ENCODE results near the gene PTPRE. TPM values are rescaled to one million over a fixed set of nuclear protein-coding genes. Genes with fewer than 3 reads are reported as not detected.

Gene PTPRE
- total RNA-seq, 5 donors from 2014 or later (not counting 1 experiment from before 2014, with no cell fraction given), result 23.2 to 69.2 (median 32.2) TPM

DNA sequence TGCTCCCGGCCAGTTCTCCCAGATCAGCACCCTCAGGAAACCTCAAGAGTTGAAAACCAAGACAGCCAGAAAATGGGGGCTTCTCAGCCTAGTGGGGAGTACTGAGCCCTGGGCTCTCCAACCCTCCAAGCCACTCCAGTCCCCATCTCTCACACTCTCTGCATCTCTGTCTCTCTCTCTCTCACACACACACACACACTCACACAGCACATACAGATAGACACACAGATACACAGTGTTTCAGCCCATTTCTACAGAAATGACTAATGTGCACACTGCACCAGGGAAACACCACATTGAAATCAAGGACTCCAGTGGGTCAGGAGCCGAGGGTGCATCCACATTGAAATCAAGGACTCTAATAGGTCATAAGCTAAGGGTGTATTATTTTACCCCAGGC lies 111.8 kb downstream of the PTPRE start:
- Mint-ChIP-seq H3K27ac (no peak overlapping the region), H3K4me3 (no peak overlapping the region), H3K27me3 (peaks cover 3 to 6% of the 10 kb centered on the region in 2 donors), H3K9me3 (no peaks in the 10 kb centered on the region), H3K4me1 (peaks cover 0 to 7% (median 5%) of the 10 kb centered on the region in 3 donors), H3K36me3 (no peaks in the 10 kb centered on the region)
- DNase-seq (no peak), ATAC-seq (replicated peaks in 1 of 4) (no peak)
- Histone ChIP-seq H3K36me3 (ENCODE audit: control insufficient read depth in 2 of 2, extremely low read depth in 1 of 2, insufficient read depth in 1 of 2, low read length in 1 of 2) (no peaks in the 10 kb centered on the region), H3K27ac (ENCODE audit: low read length) (no peak overlapping the region), H3K4me3 (ENCODE audit: control insufficient read depth in 1 of 2, extremely low read depth in 1 of 2, low read length in 1 of 2) (no peak overlapping the region), H3K27me3 (replicated peaks in 1 of 2; ENCODE audit: control insufficient read depth in 2 of 2, extremely low read depth in 1 of 2, insufficient read depth in 2 of 2, low read length in 1 of 2) (peaks cover 0 to 19% of the 10 kb centered on the region in 2 experiments), H3K4me1 (ENCODE audit: control insufficient read depth in 1 of 2, extremely low read depth in 1 of 2, insufficient read depth in 2 of 2, low read length in 2 of 2) (no peaks in the 10 kb centered on the region), H3K9me3 (no peaks in the 10 kb centered on the region)
- WGBS (ENCODE audit: insufficient coverage), result 80% methylated on average over 1 of the region's 2 CpGs
- ChIA-PET CTCF (interaction anchor here in 1 of 2 donors (0.6 kb wide), 1 partner anchor 29 kb away, joined by 3 read pairs; no protein-coding TSS in a partner anchor), POLR2A (no interaction called here)

- ATAC-seq (replicated peaks in 1 of 4) (no peak), DNase-seq (no peak)
- WGBS (ENCODE audit: insufficient coverage), result 87% methylated on average over 10 of the region's 19 CpGs
- Histone ChIP-seq H3K36me3 (ENCODE audit: control insufficient read depth in 2 of 2, extremely low read depth in 1 of 2, insufficient read depth in 1 of 2, low read length in 1 of 2) (no peaks in the 10 kb centered on the region), H3K9me3 (no peaks in the 10 kb centered on the region), H3K27me3 (replicated peaks in 1 of 2; ENCODE audit: control insufficient read depth in 2 of 2, extremely low read depth in 1 of 2, insufficient read depth in 2 of 2, low read length in 1 of 2) (peaks cover 0 to 16% of the 10 kb centered on the region in 2 experiments), H3K4me3 (ENCODE audit: control insufficient read depth in 1 of 2, extremely low read depth in 1 of 2, low read length in 1 of 2) (no peak overlapping the region), H3K4me1 (ENCODE audit: control insufficient read depth in 1 of 2, extremely low read depth in 1 of 2, insufficient read depth in 2 of 2, low read length in 2 of 2) (no peaks in the 10 kb centered on the region), H3K27ac (ENCODE audit: low read length) (no peak overlapping the region)
- H3K4me3 Mint-ChIP-seq, result no peak overlapping the region
- H3K27me3 Mint-ChIP-seq, result no peaks in the 10 kb centered on the region
- no peak overlapping the region for H3K27ac Mint-ChIP-seq
- CTCF ChIA-PET, result interaction anchor here in 1 of 2 donors (0.6 kb wide), 1 partner anchor 114 kb away, joined by 3 read pairs; no protein-coding TSS in a partner anchor
- POLR2A ChIA-PET, result no interaction called here
- peaks cover 0 to 13% (median 7%) of the 10 kb centered on the region in 3 donors for H3K4me1 Mint-ChIP-seq
- no peaks in the 10 kb centered on the region for H3K9me3 Mint-ChIP-seq
- H3K36me3 Mint-ChIP-seq, result no peaks in the 10 kb centered on the region
These were observed 115.6 kb downstream of the PTPRE start for GRCh38 chr10:128022261-128023196.

DNA sequence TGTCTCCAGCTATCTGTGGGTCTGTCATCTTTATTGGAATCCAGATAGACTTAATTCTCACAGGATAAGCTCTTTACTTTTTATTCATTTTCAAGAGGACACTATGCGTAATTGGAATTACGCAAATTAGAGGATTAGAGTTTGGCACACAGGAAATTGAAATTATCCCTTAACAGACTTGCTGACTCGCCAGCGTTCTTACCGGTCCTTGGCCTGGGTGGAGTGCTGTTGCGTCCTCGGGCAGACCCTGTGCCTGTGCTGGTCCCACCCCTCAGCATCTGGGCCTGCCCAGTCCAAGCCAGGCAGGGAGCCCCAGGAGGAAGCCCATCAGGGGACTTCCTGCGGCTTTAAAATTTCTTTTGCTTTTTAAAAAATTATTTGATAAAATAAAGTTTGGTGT lies 117.5 kb downstream of the PTPRE start:
- H3K9me3 ChIP-seq, result no peaks in the 10 kb centered on the region
- ChIA-PET POLR2A (no interaction called here), CTCF (interaction anchor here in 1 of 2 donors (0.7 kb wide), 1 partner anchor 45 kb away, joined by 3 read pairs; no protein-coding TSS in a partner anchor)
- H3K9me3 Mint-ChIP-seq, result no peaks in the 10 kb centered on the region
- 72% methylated on average over 5 of the region's 8 CpGs for WGBS (ENCODE audit: insufficient coverage)
- H3K4me3 Mint-ChIP-seq, result no peak overlapping the region
- no peaks in the 10 kb centered on the region for H3K27me3 Mint-ChIP-seq
- no peak overlapping the region for H3K4me3 ChIP-seq (ENCODE audit: control insufficient read depth in 1 of 2, extremely low read depth in 1 of 2, low read length in 1 of 2)
- no peaks in the 10 kb centered on the region for H3K36me3 Mint-ChIP-seq
- peaks cover 0 to 7% (median 2%) of the 10 kb centered on the region in 3 donors for H3K4me1 Mint-ChIP-seq
- no peaks in the 10 kb centered on the region for H3K4me1 ChIP-seq (ENCODE audit: control insufficient read depth in 1 of 2, extremely low read depth in 1 of 2, insufficient read depth in 2 of 2, low read length in 2 of 2)
- DNase-seq (no peak), ATAC-seq (replicated peaks in 1 of 4) (no peak)
- H3K27ac ChIP-seq (ENCODE audit: low read length), result no peak overlapping the region
- no peak overlapping the region for H3K27ac Mint-ChIP-seq
- H3K27me3 ChIP-seq (replicated peaks in 1 of 2; ENCODE audit: control insufficient read depth in 2 of 2, extremely low read depth in 1 of 2, insufficient read depth in 2 of 2, low read length in 1 of 2), result peaks cover 0 to 18% of the 10 kb centered on the region in 2 experiments
- no peaks in the 10 kb centered on the region for H3K36me3 ChIP-seq (ENCODE audit: control insufficient read depth in 2 of 2, extremely low read depth in 1 of 2, insufficient read depth in 1 of 2, low read length in 1 of 2)

- H3K4me1 Mint-ChIP-seq, result peaks cover 0 to 7% (median 2%) of the 10 kb centered on the region in 3 donors
- H3K36me3 Mint-ChIP-seq, result no peaks in the 10 kb centered on the region
- Histone ChIP-seq H3K4me1 (ENCODE audit: control insufficient read depth in 1 of 2, extremely low read depth in 1 of 2, insufficient read depth in 2 of 2, low read length in 2 of 2) (no peaks in the 10 kb centered on the region), H3K4me3 (ENCODE audit: control insufficient read depth in 1 of 2, extremely low read depth in 1 of 2, low read length in 1 of 2) (no peak overlapping the region), H3K36me3 (ENCODE audit: control insufficient read depth in 2 of 2, extremely low read depth in 1 of 2, insufficient read depth in 1 of 2, low read length in 1 of 2) (no peaks in the 10 kb centered on the region), H3K9me3 (no peaks in the 10 kb centered on the region), H3K27me3 (replicated peaks in 1 of 2; ENCODE audit: control insufficient read depth in 2 of 2, extremely low read depth in 1 of 2, insufficient read depth in 2 of 2, low read length in 1 of 2) (peaks cover 0 to 18% of the 10 kb centered on the region in 2 experiments), H3K27ac (ENCODE audit: low read length) (no peak overlapping the region)
- ATAC-seq (replicated peaks in 1 of 4), result no peak
- H3K4me3 Mint-ChIP-seq, result no peak overlapping the region
- no peaks in the 10 kb centered on the region for H3K27me3 Mint-ChIP-seq
- CTCF ChIA-PET, result no interaction called here
- no peak overlapping the region for H3K27ac Mint-ChIP-seq
- POLR2A ChIA-PET, result no interaction called here
- no peak for DNase-seq
- WGBS (ENCODE audit: insufficient coverage), result 100% methylated on average over 2 of the region's 8 CpGs
- no peaks in the 10 kb centered on the region for H3K9me3 Mint-ChIP-seq
These were observed 118.5 kb downstream of the PTPRE start for GRCh38 chr10:128025437-128025836.

GRCh38 chr10:128025951-128026350 lies 119.0 kb downstream of the PTPRE start:
- Mint-ChIP-seq H3K27ac (no peak overlapping the region), H3K27me3 (no peaks in the 10 kb centered on the region), H3K36me3 (no peaks in the 10 kb centered on the region), H3K4me3 (no peak overlapping the region), H3K9me3 (no peaks in the 10 kb centered on the region), H3K4me1 (peaks cover 0 to 7% (median 2%) of the 10 kb centered on the region in 3 donors)
- H3K4me3 ChIP-seq (ENCODE audit: control insufficient read depth in 1 of 2, extremely low read depth in 1 of 2, low read length in 1 of 2), result no peak overlapping the region
- H3K36me3 ChIP-seq (ENCODE audit: control insufficient read depth in 2 of 2, extremely low read depth in 1 of 2, insufficient read depth in 1 of 2, low read length in 1 of 2), result no peaks in the 10 kb centered on the region
- no peak overlapping the region for H3K27ac ChIP-seq (ENCODE audit: low read length)
- H3K27me3 ChIP-seq (replicated peaks in 1 of 2; ENCODE audit: control insufficient read depth in 2 of 2, extremely low read depth in 1 of 2, insufficient read depth in 2 of 2, low read length in 1 of 2), result peaks cover 0 to 18% of the 10 kb centered on the region in 2 experiments
- WGBS (ENCODE audit: insufficient coverage), result 74% methylated on average over 5 of the region's 6 CpGs
- no peak for DNase-seq
- ChIA-PET CTCF (no interaction called here), POLR2A (no interaction called here)
- H3K9me3 ChIP-seq, result no peaks in the 10 kb centered on the region
- no peak for ATAC-seq (replicated peaks in 1 of 4)
- no peaks in the 10 kb centered on the region for H3K4me1 ChIP-seq (ENCODE audit: control insufficient read depth in 1 of 2, extremely low read depth in 1 of 2, insufficient read depth in 2 of 2, low read length in 2 of 2)

- ATAC-seq (replicated peaks in 1 of 4) (peak in 1 of 4 experiments; percentile 55), DNase-seq (no peak)
- ChIA-PET POLR2A (interaction anchor here in 1 of 2 donors (0.6 kb wide), 1 partner anchor 113 kb away, joined by 3 read pairs; no protein-coding TSS in a partner anchor), CTCF (no interaction called here)
- H3K27ac Mint-ChIP-seq, result peak overlapping the region in 1 of 2 donors; percentile 13
- no peaks in the 10 kb centered on the region for H3K4me1 ChIP-seq (ENCODE audit: control insufficient read depth in 1 of 2, extremely low read depth in 1 of 2, insufficient read depth in 2 of 2, low read length in 2 of 2)
- peaks cover 0 to 18% of the 10 kb centered on the region in 2 experiments for H3K27me3 ChIP-seq (replicated peaks in 1 of 2; ENCODE audit: control insufficient read depth in 2 of 2, extremely low read depth in 1 of 2, insufficient read depth in 2 of 2, low read length in 1 of 2)
- H3K36me3 Mint-ChIP-seq, result no peaks in the 10 kb centered on the region
- H3K27me3 Mint-ChIP-seq, result no peaks in the 10 kb centered on the region
- no peaks in the 10 kb centered on the region for H3K36me3 ChIP-seq (ENCODE audit: control insufficient read depth in 2 of 2, extremely low read depth in 1 of 2, insufficient read depth in 1 of 2, low read length in 1 of 2)
- H3K9me3 ChIP-seq, result no peaks in the 10 kb centered on the region
- peaks cover 0 to 7% (median 2%) of the 10 kb centered on the region in 3 donors for H3K4me1 Mint-ChIP-seq
- H3K4me3 Mint-ChIP-seq, result no peak overlapping the region
- H3K9me3 Mint-ChIP-seq, result no peaks in the 10 kb centered on the region
- WGBS (ENCODE audit: insufficient coverage), result 70% methylated on average over 2 of the region's 4 CpGs
- no peak overlapping the region for H3K27ac ChIP-seq (ENCODE audit: low read length)
- no peak overlapping the region for H3K4me3 ChIP-seq (ENCODE audit: control insufficient read depth in 1 of 2, extremely low read depth in 1 of 2, low read length in 1 of 2)
These were observed 119.9 kb downstream of the PTPRE start for GRCh38 chr10:128026615-128027300.
